Adrenal gland (tissue), 12 donors: ENCODE data around the gene CMIP. TPM values are rescaled to one million over a fixed set of nuclear protein-coding genes. Genes with fewer than 3 reads are reported as not detected.

Source experiments
- DNase-seq, 7 donors: peaks; one replicate each; pipeline ENCODE4 v3.0.0-alpha.2; 2019 to 2020
- H3K27ac ChIP-seq, 5 donors: fragments of 200-600 bp; sonication (generic) in 4 of 5; 1 replicate in 3 of 5; 2 replicates in 2 of 5; pipeline versions ENCODE4 v1.5.1 to v1.8.0; 2016 to 2020; ENCODE audit warnings: mild to moderate bottlenecking in 1 of 5
- H3K27me3 ChIP-seq: fragments of 200-600 bp; 2 replicates; pipeline ENCODE4 v1.8.0; 2021
- H3K36me3 ChIP-seq, 2 donors: fragments of 200-600 bp; replicated peaks in 1 of 2; 1 replicate in 1 of 2; 2 replicates in 1 of 2; pipeline versions ENCODE4 v1.5.1 to v1.8.0; 2018 to 2022
- H3K4me1 ChIP-seq, 2 donors: fragments of 200-600 bp; replicated peaks in 1 of 2; 1 replicate in 1 of 2; 2 replicates in 1 of 2; pipeline versions ENCODE4 v1.5.1 to v1.8.0; 2018 to 2021
- H3K4me3 ChIP-seq, 4 donors: fragments of 200-600 bp; sonication (generic) in 3 of 4; one replicate each; pipeline ENCODE4 v1.5.1; 2016 to 2018
- H3K9me3 ChIP-seq, 3 donors: fragments of 200-600 bp; sonication (generic) in 1 of 3; replicated peaks in 1 of 3; 1 replicate in 2 of 3; 2 replicates in 1 of 3; pipeline versions ENCODE4 v1.5.1 to v1.8.0; 2016 to 2021
- CTCF ChIP-seq, 6 experiments: fragments of 450-650 bp in 4 of 6; fragments of 200-600 bp in 2 of 6; sonication (generic) in 1 of 6; IDR thresholded peaks; 1 replicate in 5 of 6; 2 replicates in 1 of 6; pipeline versions ENCODE4 v1.5.1 to v1.8.0; 2016 to 2021; ENCODE audit warnings: antibody characterized with exemption in 6 of 6, mild to moderate bottlenecking in 2 of 6, moderate library complexity in 1 of 6
- POLR2A ChIP-seq, 2 donors: fragments of 450-650 bp; IDR thresholded peaks; one replicate each; pipeline ENCODE4 v1.6.1; 2017; ENCODE audit warnings: antibody characterized with exemption in 2 of 2, mild to moderate bottlenecking in 2 of 2, moderate library complexity in 1 of 2
- WGBS, 4 donors: extraction: QIAGEN DNeasy Blood & Tissue Kit in 2 of 4; methylation state at CpG; one replicate each; pipeline versions ENCODE4 v1.1.5 to v1.1.7; 2013 to 2017; 5-methylcytosine and 5-hydroxymethylcytosine counted together
- intact Hi-C, 2 donors: fragments of 100-400 bp; cut with DNase I; formaldehyde crosslinking; loops; one replicate each; pipeline versions ENCODE4 v1.14.1 to v1.15.0; 2022 to 2023
- polyA plus RNA-seq, 3 donors: library from polyadenylated mRNA; stranded (reverse); fragments of 200-250 nt in 2 of 3; fragments of 350-450 nt in 1 of 3; fragmentation: Illumina TruSeq in 1 of 3; extraction: RNeasy Lipid Tissue Mini Kit (QIAGEN cat#74804) in 1 of 3; gene quantifications; one replicate each; pipeline ENCODE4 v1.2.3, GENCODE V29; 2013 to 2014
- total RNA-seq, 9 donors: library from RNA; depleted of rRNA in 4 of 9; stranded (reverse); fragments of >200 nt in 4 of 9; fragments of 120-200 nt in 1 of 9; fragmentation: NEBNext Ultra II Directional in 1 of 9; extraction: Animal tissue kit (Norgen Biotek cat#: 25700) in 1 of 9; gene quantifications; one replicate each; pipeline versions ENCODE4 v1.1.0 to v1.2.4, GENCODE V29; 2013 to 2023
- donor health status: healthy with polysubstance abuse.
- donor health status: Bipolar disorder and iron deficiency.
- donor health status: DM: yes; HTN: yes; CAD: no.
- donor health status: DM: no; HTN: no; CAD: no.
- donor health status: DM: no; HTN: no; CAD: no.
- donor health status: DM: yes; HTN: yes; CAD: no.

CMIP gene
- total and polyA plus RNA-seq, 12 donors = 8.1 to 87.9 (median 42.5) TPM

DNA sequence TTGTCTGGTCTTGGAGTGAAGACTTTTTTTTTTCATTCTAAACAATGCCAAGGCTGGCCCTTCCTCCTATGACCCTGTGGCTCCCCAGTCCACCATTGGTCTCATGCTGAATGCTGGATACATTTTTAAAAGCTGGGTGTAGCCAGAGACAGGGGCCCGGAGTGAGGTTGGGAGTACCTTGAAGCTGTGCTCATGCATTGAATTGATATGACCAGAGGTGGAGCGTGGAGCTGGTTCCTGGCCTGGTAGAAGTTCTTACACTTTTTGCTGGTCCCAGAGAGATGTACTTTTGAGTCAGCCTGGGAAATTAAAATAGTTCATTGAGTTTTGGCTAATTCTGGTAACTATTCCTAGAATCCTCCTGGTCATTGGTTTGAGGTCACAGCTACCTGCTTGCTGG, 83.6 kb downstream of the CMIP start:
- DNase-seq = no peak
- no peaks in the 10 kb centered on the region for H3K27me3 ChIP-seq
- intact Hi-C loops = no loop called here
- no peaks in the 10 kb centered on the region for H3K36me3 ChIP-seq
- no peak overlapping the region for H3K4me3 ChIP-seq
- no peaks in the 10 kb centered on the region for H3K9me3 ChIP-seq
- TF ChIP-seq POLR2A (IDR thresholded peaks at IDR 0.05) (no peak), CTCF (IDR thresholded peaks at IDR 0.05) (no peak)
- H3K27ac ChIP-seq = no peak overlapping the region
- 97 to 100% (median 99%) methylated on average over 2 of the region's 2 CpGs for WGBS, 4 donors
- H3K4me1 ChIP-seq = peaks cover 0 to 38% of the 10 kb centered on the region in 2 donors

- TF ChIP-seq CTCF (IDR thresholded peaks at IDR 0.05) (no peak), POLR2A (IDR thresholded peaks at IDR 0.05) (no peak)
- intact Hi-C loops = loop anchor here in 1 of 2 donors (10.0 kb wide), 1 partner anchor 64 kb away; no protein-coding TSS in a partner anchor
- H3K27ac ChIP-seq = no peak overlapping the region
- 90 to 96% (median 92%) methylated on average over 16 of the region's 16 CpGs for WGBS, 4 donors
- no peaks in the 10 kb centered on the region for H3K27me3 ChIP-seq
- H3K4me3 ChIP-seq = no peak overlapping the region
- no peak for DNase-seq
- H3K9me3 ChIP-seq = no peaks in the 10 kb centered on the region
- H3K4me1 ChIP-seq = peaks cover 0 to 36% of the 10 kb centered on the region in 2 donors
- H3K36me3 ChIP-seq = no peaks in the 10 kb centered on the region
Measured at GRCh38 chr16:81530296-81530721, 85.7 kb downstream of the CMIP start.

- intact Hi-C loops = loop anchor here in 1 of 2 donors (10.0 kb wide), 1 partner anchor 64 kb away; no protein-coding TSS in a partner anchor
- DNase-seq = no peak
- H3K4me3 ChIP-seq = no peak overlapping the region
Measured at GRCh38 chr16:81530814-81531213, 86.2 kb downstream of the CMIP start.

GRCh38 chr16:81531419-81531821, 86.8 kb downstream of the CMIP start:
- DNase-seq = no peak
- WGBS, 4 donors = 84 to 94% (median 85%) methylated on average over 11 of the region's 11 CpGs
- intact Hi-C loops = loop anchor here in 1 of 2 donors (10.0 kb wide), 1 partner anchor 63 kb away; no protein-coding TSS in a partner anchor

More at GRCh38 chr16:81530814-81531213, 86.2 kb downstream of the CMIP start:
- no peaks in the 10 kb centered on the region for H3K9me3 ChIP-seq
- 84 to 86% (median 85%) methylated on average over 12 of the region's 12 CpGs for whole genome bisulfite sequencing, 4 donors
- H3K27ac ChIP-seq = no peak overlapping the region
- no peak for TF ChIP-seq POLR2A (IDR thresholded peaks at IDR 0.05)
- no peak for TF ChIP-seq CTCF (IDR thresholded peaks at IDR 0.05)
- H3K27me3 ChIP-seq = no peaks in the 10 kb centered on the region
- H3K36me3 ChIP-seq = no peaks in the 10 kb centered on the region
- peaks cover 0 to 36% of the 10 kb centered on the region in 2 donors for H3K4me1 ChIP-seq

More at GRCh38 chr16:81531419-81531821, 86.8 kb downstream of the CMIP start:
- Histone ChIP-seq H3K4me1 (peaks cover 0 to 31% of the 10 kb centered on the region in 2 donors), H3K4me3 (no peak overlapping the region), H3K27ac (no peak overlapping the region), H3K36me3 (no peaks in the 10 kb centered on the region), H3K27me3 (no peaks in the 10 kb centered on the region), H3K9me3 (no peaks in the 10 kb centered on the region)
- TF ChIP-seq POLR2A (IDR thresholded peaks at IDR 0.05) (no peak), CTCF (IDR thresholded peaks at IDR 0.05) (no peak)
